Body of pancreas (tissue), 4 donors: Measurements from ENCODE around the gene GNG12.

ENCODE experiments used
- CTCF ChIP-seq, 7 experiments: fragments of 450-650 bp in 4 of 7; fragments of 200-600 bp in 3 of 7; sonication (generic) in 3 of 7; IDR thresholded peaks; one replicate each; pipeline ENCODE4 v1.5.1; 2016 to 2019; ENCODE audit warnings: antibody characterized with exemption in 7 of 7
- POLR2A ChIP-seq, 3 donors: fragments of 450-650 bp; IDR thresholded peaks; one replicate each; pipeline ENCODE4 v1.6.1; 2016; ENCODE audit warnings: antibody characterized with exemption in 3 of 3, mild to moderate bottlenecking in 2 of 3

- TF ChIP-seq CTCF (IDR thresholded peaks at IDR 0.05) (no peak), POLR2A (IDR thresholded peaks at IDR 0.05) (no peak)
These were observed 44.4 kb downstream of the GNG12 start for GRCh38 chr1:67788904-67789303.
